H9 (cell line): Measurements from ENCODE around the gene DCAF8. TPM values are rescaled to one million over a fixed set of nuclear protein-coding genes. Genes with fewer than 3 reads are reported as not detected.

Source experiments
- DNase-seq: peaks from one replicate; pipeline ENCODE4 v3.0.0-alpha.2; 2017
- H2AFZ ChIP-seq: one replicate; pipeline ENCODE4 v1.6.1; 2013; ENCODE audit warnings: mild to moderate bottlenecking, low read length, control low read depth, moderate library complexity
- H2AK5ac ChIP-seq: 2 replicates; pipeline ENCODE4 v1.6.1; 2013; ENCODE audit warnings: low read length, control low read depth, mixed read lengths; ENCODE audit not compliant: insufficient read length
- H2BK120ac ChIP-seq: one replicate; pipeline ENCODE4 v1.6.1; 2013; ENCODE audit warnings: low read depth, mild to moderate bottlenecking, low read length, control low read depth, inconsistent platforms; ENCODE audit not compliant: poor library complexity, severe bottlenecking
- H2BK12ac ChIP-seq: 2 replicates; pipeline ENCODE4 v1.6.1; 2013; ENCODE audit warnings: low read length, control low read depth, mixed read lengths, low read depth; ENCODE audit not compliant: insufficient read length
- H2BK15ac ChIP-seq: 2 replicates; pipeline ENCODE4 v1.6.1; 2013; ENCODE audit warnings: low read depth, low read length, control low read depth
- H2BK20ac ChIP-seq: one replicate; pipeline ENCODE4 v1.6.1; 2013; ENCODE audit warnings: low read depth, mild to moderate bottlenecking, low read length, control low read depth, inconsistent platforms; ENCODE audit not compliant: poor library complexity, severe bottlenecking
- H2BK5ac ChIP-seq: 2 replicates; pipeline ENCODE4 v1.6.1; 2013; ENCODE audit warnings: low read length, control low read depth, mixed read lengths; ENCODE audit not compliant: insufficient read length
- H3K14ac ChIP-seq: 2 replicates; pipeline ENCODE4 v1.6.1; 2013; ENCODE audit warnings: low read length, control low read depth; ENCODE audit not compliant: insufficient read depth
- H3K18ac ChIP-seq: 2 replicates; pipeline ENCODE4 v1.6.1; 2013; ENCODE audit warnings: low read depth, mild to moderate bottlenecking, mixed read lengths, low read length, control low read depth; ENCODE audit not compliant: insufficient read length
- H3K23ac ChIP-seq: 2 replicates; pipeline ENCODE4 v1.6.1; 2013; ENCODE audit warnings: low read length, control low read depth, mixed read lengths, low read depth; ENCODE audit not compliant: insufficient read length
- H3K23me2 ChIP-seq: 2 replicates; pipeline ENCODE4 v1.6.1; 2013; ENCODE audit warnings: low read depth, mild to moderate bottlenecking, mixed read lengths, low read length, control low read depth; ENCODE audit not compliant: insufficient read length, poor library complexity, severe bottlenecking
- H3K27ac ChIP-seq: 2 replicates; pipeline ENCODE4 v1.5.1; 2013; ENCODE audit warnings: low read length, control low read depth, mixed read lengths, low read depth; ENCODE audit not compliant: insufficient read length
- H3K27me3 ChIP-seq: 2 replicates; pipeline ENCODE4 v1.6.1; 2013; ENCODE audit warnings: low read length, control low read depth, inconsistent platforms; ENCODE audit not compliant: insufficient read depth
- H3K4ac ChIP-seq: 2 replicates; pipeline ENCODE4 v1.6.1; 2013; ENCODE audit warnings: low read depth, mild to moderate bottlenecking, control low read depth, inconsistent platforms, low read length, moderate library complexity
- H3K4me1 ChIP-seq: 2 replicates; pipeline ENCODE4 v1.6.1; 2013; ENCODE audit warnings: low read length, control low read depth, inconsistent platforms; ENCODE audit not compliant: insufficient read depth
- H3K4me2 ChIP-seq: 2 replicates; pipeline ENCODE4 v1.6.1; 2013; ENCODE audit warnings: low read length, control low read depth, mixed read lengths; ENCODE audit not compliant: insufficient read length, insufficient read depth
- H3K56ac ChIP-seq: 2 replicates; pipeline ENCODE4 v1.6.1; 2013; ENCODE audit warnings: low read depth, mild to moderate bottlenecking, mixed read lengths, low read length, control low read depth; ENCODE audit not compliant: insufficient read length
- H3K79me1 ChIP-seq: 2 replicates; pipeline ENCODE4 v1.6.1; 2013; ENCODE audit warnings: low read depth, mild to moderate bottlenecking, moderate library complexity, low read length, control low read depth, inconsistent platforms; ENCODE audit not compliant: insufficient read depth, poor library complexity, severe bottlenecking
- H3K79me2 ChIP-seq: 2 replicates; pipeline ENCODE4 v1.6.1; 2013; ENCODE audit warnings: low read length, control low read depth, inconsistent platforms; ENCODE audit not compliant: insufficient read depth
- H3K9ac ChIP-seq: 2 replicates; pipeline ENCODE4 v1.6.1; 2013; ENCODE audit warnings: low read length, control low read depth, mixed read lengths; ENCODE audit not compliant: insufficient read length; ENCODE audit errors: extremely low read depth
- H3K9me3 ChIP-seq: one replicate; pipeline ENCODE4 v1.6.1; 2013; ENCODE audit warnings: low read depth, low read length, inconsistent platforms; ENCODE audit not compliant: control insufficient read depth
- H3T11ph ChIP-seq: one replicate; pipeline ENCODE4 v1.6.1; 2013; ENCODE audit warnings: mild to moderate bottlenecking, low read length, control low read depth, inconsistent platforms
- H4K20me1 ChIP-seq: one replicate; pipeline ENCODE4 v1.6.1; 2013; ENCODE audit not compliant: control insufficient read depth, insufficient read length, insufficient read depth
- H4K5ac ChIP-seq: 2 replicates; pipeline ENCODE4 v1.6.1; 2013; ENCODE audit warnings: low read depth, mild to moderate bottlenecking, mixed read lengths, low read length, control low read depth; ENCODE audit not compliant: insufficient read length
- H4K8ac ChIP-seq: replicated peaks from 2 replicates; pipeline ENCODE4 v1.6.1; 2013; ENCODE audit warnings: low read length, control low read depth, mixed read lengths, low read depth; ENCODE audit not compliant: insufficient read length
- H4K91ac ChIP-seq: 2 replicates; pipeline ENCODE4 v1.6.1; 2013; ENCODE audit warnings: low read depth, mild to moderate bottlenecking, moderate library complexity, mixed read lengths, low read length, control low read depth; ENCODE audit not compliant: insufficient read length
- H3K27ac Mint-ChIP-seq, 3 experiments: 2 replicates in 2 of 3; 3 replicates in 1 of 3; pipeline ENCODE4 v1.8.0; 2020 to 2021; ENCODE audit warnings: mixed read lengths in 3 of 3, mild to moderate bottlenecking in 1 of 3, moderate library complexity in 1 of 3
- H3K27me3 Mint-ChIP-seq: 2 replicates; pipeline ENCODE4 v1.8.0; 2021; ENCODE audit warnings: low read depth, mild to moderate bottlenecking, moderate library complexity, mixed read lengths
- H3K36me3 Mint-ChIP-seq, 3 experiments: 2 replicates in 2 of 3; 3 replicates in 1 of 3; pipeline ENCODE4 v1.8.0; 2020 to 2021; ENCODE audit warnings: low read depth in 3 of 3, mixed read lengths in 3 of 3; ENCODE audit not compliant: insufficient read depth in 1 of 3
- H3K4me1 Mint-ChIP-seq, 2 experiments: 2 replicates each; pipeline ENCODE4 v1.8.0; 2020; ENCODE audit warnings: mixed read lengths in 2 of 2
- H3K4me3 Mint-ChIP-seq, 2 experiments: 2 replicates in 1 of 2; 3 replicates in 1 of 2; pipeline ENCODE4 v1.8.0; 2020 to 2021; ENCODE audit warnings: mild to moderate bottlenecking in 2 of 2, mixed read lengths in 2 of 2, moderate library complexity in 1 of 2
- H3K9me3 Mint-ChIP-seq, 2 experiments: 2 replicates in 1 of 2; 3 replicates in 1 of 2; pipeline ENCODE4 v1.8.0; 2020; ENCODE audit warnings: mild to moderate bottlenecking in 2 of 2, mixed read lengths in 2 of 2, moderate library complexity in 1 of 2
- CTCF ChIP-seq: fragments of 200-600 bp; sonication (generic); conservative IDR thresholded peaks from 3 replicates; pipeline ENCODE4 v1.8.0; 2021; ENCODE audit warnings: antibody characterized with exemption, mild to moderate bottlenecking
- WGBS: extraction: QIAGEN DNeasy Blood & Tissue Kit; methylation state at CpG from one replicate; pipeline ENCODE4 v1.1.7; 2013; ENCODE audit warnings: missing lambda C conversion rate, low lambda C conversion rate, mixed read lengths; ENCODE audit not compliant: insufficient read length; ENCODE audit errors: extremely low coverage; 5-methylcytosine and 5-hydroxymethylcytosine counted together
- long read RNA-seq: library from polyadenylated mRNA; unstranded; transcript quantifications from one replicate; pipeline ENCODE4 v2.0.0, GENCODE V29; 2020
- total RNA-seq: library from RNA; stranded (reverse); gene quantifications from 2 replicates; pipeline ENCODE4 v1.2.1, GENCODE V29; 2021

The DCAF8 gene
- total RNA-seq, result 96.7 and 106 TPM in 2 replicates
- long read RNA-seq, full-length matches to known transcripts, result 71 of 253 reads
- long read RNA-seq, partial matches to known transcripts, result 81 of 253 reads
- long read RNA-seq, other reads (novel, unspliced or antisense), result 101 of 253 reads

GRCh38 chr1:160261893-160262794 lies at the start of gene DCAF8:
TSS of gene DCAF8 (minus strand) at chr1:160262549. CDS start at chr1:160244008, 18,541 bp downstream.
- Histone ChIP-seq H3K56ac (peak within 1 kb of the TSS; percentile 48), H3K4me1 (0 out of 2 replicates have a peak, but pooled peaks cover 2% of the 10 kb centered on the region), H3K4ac (no peak within 1 kb of the TSS), H2BK12ac (no peak within 1 kb of the TSS), H2AFZ (peak within 1 kb of the TSS; percentile 43), H3K14ac (peak within 1 kb of the TSS; percentile 89), H3K4me2 (peak within 1 kb of the TSS; percentile 42), H3T11ph (no peak within 1 kb of the TSS), H3K79me1 (peaks cover 2% of the 10 kb centered on the region), H3K79me2 (peaks cover 6% of the 10 kb centered on the region), H2AK5ac (no peak within 1 kb of the TSS), H3K9ac (peak within 1 kb of the TSS; percentile 98), H3K23ac (no peak within 1 kb of the TSS), H3K27me3 (no peaks in the 10 kb centered on the region), H4K5ac (peak within 1 kb of the TSS; percentile 72), H3K18ac (peak within 1 kb of the TSS; percentile 84), H3K9me3 (no peaks in the 10 kb centered on the region), H3K27ac (peak within 1 kb of the TSS; percentile 81), H2BK120ac (no peak within 1 kb of the TSS), H2BK15ac (no peak within 1 kb of the TSS), H4K91ac (no peak within 1 kb of the TSS), H4K8ac (no peak within 1 kb of the TSS), H4K20me1 (no peaks in the 10 kb centered on the region), H2BK20ac (no peak within 1 kb of the TSS), H3K23me2 (peaks cover 4% of the 10 kb centered on the region), H2BK5ac (peak within 1 kb of the TSS; percentile 19)
- DNase-seq, result peak; percentile 98
- H3K27ac Mint-ChIP-seq, result peak within 1 kb of the TSS; percentile 98 to 100 (median 99)
- TF ChIP-seq CTCF, result no peak; the same call in 2 of the 3 replicates
- no CpG with 5 or more reads among the region's 67 CpGs for WGBS
- no peaks in the 10 kb centered on the region for H3K9me3 Mint-ChIP-seq
- H3K4me3 Mint-ChIP-seq, result peak within 1 kb of the TSS; percentile 98 to 100
- H3K27me3 Mint-ChIP-seq, result peaks cover 16% of the 10 kb centered on the region
- peaks cover 25 to 31% of the 10 kb centered on the region in 2 experiments for H3K4me1 Mint-ChIP-seq
- H3K36me3 Mint-ChIP-seq, result peaks cover 7 to 20% (median 12%) of the 10 kb centered on the region in 3 experiments
